Measurements from ENCODE around the gene MVB12A. TPM values are rescaled to one million over a fixed set of nuclear protein-coding genes. Genes with fewer than 3 reads are reported as not detected.
A peak's percentile ranks its signal among the peaks of the same experiment; 100 is the strongest.

MVB12A gene
- total and polyA plus RNA-seq, 2 of the 8 experiments (the other 6 are each of a cell fraction or from before 2014, with no cell fraction given), result 37.9 to 76.6 TPM

DNA sequence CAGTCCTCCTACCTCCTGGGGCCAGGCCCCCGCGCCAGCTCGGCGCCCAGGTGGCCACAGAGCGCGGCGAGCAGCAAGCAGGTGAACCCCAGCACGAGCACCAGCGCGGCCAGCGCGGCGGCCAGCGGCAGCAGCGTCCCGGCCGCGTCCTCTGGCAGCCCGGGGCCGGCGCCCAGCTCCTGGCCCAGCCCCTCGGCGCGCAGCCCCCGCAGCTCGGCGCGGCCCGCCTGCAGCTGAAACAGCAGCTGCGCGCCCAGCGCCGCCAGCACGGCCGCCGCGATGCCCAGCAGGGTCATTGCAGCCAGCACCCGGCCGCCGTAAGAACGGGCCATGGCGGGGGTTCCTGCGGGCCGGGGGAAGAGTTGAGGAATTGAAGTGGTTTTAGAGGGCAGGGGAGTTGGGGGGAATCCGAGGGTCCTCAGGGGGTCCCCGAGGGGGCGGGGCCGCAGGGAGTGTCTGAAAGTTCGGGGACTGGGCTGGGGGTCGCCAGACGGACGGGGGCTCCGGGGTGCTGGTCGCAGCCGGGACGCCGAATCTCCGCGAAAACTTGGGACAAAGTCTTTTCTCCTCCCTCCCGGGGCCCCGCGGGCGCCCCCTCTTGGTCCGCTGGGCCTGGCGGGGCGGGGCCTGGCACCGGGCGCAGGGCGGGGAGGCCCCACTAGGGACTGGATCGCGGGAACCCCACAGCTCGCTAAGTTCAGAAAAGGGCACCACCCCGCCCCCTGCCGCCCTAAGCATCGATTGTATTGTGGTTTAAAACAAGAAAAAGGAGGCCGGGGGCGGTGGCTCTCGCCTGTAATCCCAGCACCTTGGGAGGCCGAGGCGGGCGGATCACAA lies 28.5 kb downstream of the MVB12A start, which contains the start of gene TMEM221 (continued):
- 0 out of 2 replicates have a peak, but pooled peaks have one; percentile 26 for TF ChIP-seq RBBP5 (IDR thresholded peaks at IDR 0.05; ENCODE audit: borderline replicate concordance, low read depth, low read length)
- no peak for TF ChIP-seq BRCA1 (IDR thresholded peaks at IDR 0.05; ENCODE audit: low read depth, low read length)
- no peak for TF ChIP-seq JUN (IDR thresholded peaks at IDR 0.05; ENCODE audit: low read depth, low read length)
- no peak for TF ChIP-seq CEBPB (IDR thresholded peaks at IDR 0.05; ENCODE audit: low read depth, low read length)
- TF ChIP-seq, protein P1, sequence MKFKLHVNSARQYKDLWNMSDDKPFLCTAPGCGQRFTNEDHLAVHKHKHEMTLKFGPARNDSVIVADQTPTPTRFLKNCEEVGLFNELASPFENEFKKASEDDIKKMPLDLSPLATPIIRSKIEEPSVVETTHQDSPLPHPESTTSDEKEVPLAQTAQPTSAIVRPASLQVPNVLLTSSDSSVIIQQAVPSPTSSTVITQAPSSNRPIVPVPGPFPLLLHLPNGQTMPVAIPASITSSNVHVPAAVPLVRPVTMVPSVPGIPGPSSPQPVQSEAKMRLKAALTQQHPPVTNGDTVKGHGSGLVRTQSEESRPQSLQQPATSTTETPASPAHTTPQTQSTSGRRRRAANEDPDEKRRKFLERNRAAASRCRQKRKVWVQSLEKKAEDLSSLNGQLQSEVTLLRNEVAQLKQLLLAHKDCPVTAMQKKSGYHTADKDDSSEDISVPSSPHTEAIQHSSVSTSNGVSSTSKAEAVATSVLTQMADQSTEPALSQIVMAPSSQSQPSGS (IDR thresholded peaks at IDR 0.05; ENCODE audit: low read length), result no peak
- TF ChIP-seq GABPA (IDR thresholded peaks at IDR 0.05; ENCODE audit: borderline replicate concordance, insufficient read depth, low read length), result no peak
- no peak for TF ChIP-seq SP4 (IDR thresholded peaks at IDR 0.05; ENCODE audit: low read length)
- no peak for TF ChIP-seq GTF2F1 (IDR thresholded peaks at IDR 0.05; ENCODE audit: borderline replicate concordance, low read depth, low read length)
- TF ChIP-seq CBX5 (IDR thresholded peaks at IDR 0.05; ENCODE audit: low read depth, low read length), result no peak
- TF ChIP-seq CREB1 (IDR thresholded peaks at IDR 0.05), result no peak
- no peak for TF ChIP-seq FOSL1 (IDR thresholded peaks at IDR 0.05; ENCODE audit: insufficient read depth, low read depth, low read length)
- peak in 1 of 2 experiments; percentile 57; a peak in 1 of 3 replicates for TF ChIP-seq POLR2A (IDR thresholded peaks at IDR 0.05; ENCODE audit: control extremely low read depth in 1 of 2, low read depth in 2 of 2, low read length in 2 of 2)
- no peak for TF ChIP-seq CTBP2 (IDR thresholded peaks at IDR 0.05; ENCODE audit: borderline replicate concordance, insufficient read depth, insufficient read length, low read length)
- TF ChIP-seq CHD1 (IDR thresholded peaks at IDR 0.05; ENCODE audit: low read depth, low read length), result no peak
- no peak for TF ChIP-seq ZNF274 (IDR thresholded peaks at IDR 0.05; ENCODE audit: borderline replicate concordance, extremely low read depth, low read length)
- TF ChIP-seq TBP (IDR thresholded peaks at IDR 0.05; ENCODE audit: low read depth, low read length), result no peak
- no peak for TF ChIP-seq SRF (IDR thresholded peaks at IDR 0.05; ENCODE audit: low read depth, low read length)
- TF ChIP-seq PHF8 (conservative IDR thresholded peaks at IDR 0.05; ENCODE audit: low read depth, low read length), result peak; percentile 60; the same call in 1 of the 2 replicates
- no peak for TF ChIP-seq BCL11A (IDR thresholded peaks at IDR 0.05; ENCODE audit: low read depth in 2 of 2, low read length in 2 of 2)
- no peak for TF ChIP-seq NANOG (IDR thresholded peaks at IDR 0.05; ENCODE audit: insufficient read depth, low read depth, low read length, poor library complexity, severe bottlenecking)
- TF ChIP-seq, protein P2, sequence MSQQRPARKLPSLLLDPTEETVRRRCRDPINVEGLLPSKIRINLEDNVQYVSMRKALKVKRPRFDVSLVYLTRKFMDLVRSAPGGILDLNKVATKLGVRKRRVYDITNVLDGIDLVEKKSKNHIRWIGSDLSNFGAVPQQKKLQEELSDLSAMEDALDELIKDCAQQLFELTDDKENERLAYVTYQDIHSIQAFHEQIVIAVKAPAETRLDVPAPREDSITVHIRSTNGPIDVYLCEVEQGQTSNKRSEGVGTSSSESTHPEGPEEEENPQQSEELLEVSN (IDR thresholded peaks at IDR 0.05), result no peak
- TF ChIP-seq RNF2 (IDR thresholded peaks at IDR 0.05; ENCODE audit: borderline replicate concordance, low read depth, low read length, missing control alignments, poor library complexity, severe bottlenecking), result no peak
